ENCODE results near the gene ZNF746. TPM values are rescaled to one million over a fixed set of nuclear protein-coding genes. Genes with fewer than 3 reads are reported as not detected.

ZNF746 gene
- total RNA-seq, 1 donor = 22.1 TPM

DNA sequence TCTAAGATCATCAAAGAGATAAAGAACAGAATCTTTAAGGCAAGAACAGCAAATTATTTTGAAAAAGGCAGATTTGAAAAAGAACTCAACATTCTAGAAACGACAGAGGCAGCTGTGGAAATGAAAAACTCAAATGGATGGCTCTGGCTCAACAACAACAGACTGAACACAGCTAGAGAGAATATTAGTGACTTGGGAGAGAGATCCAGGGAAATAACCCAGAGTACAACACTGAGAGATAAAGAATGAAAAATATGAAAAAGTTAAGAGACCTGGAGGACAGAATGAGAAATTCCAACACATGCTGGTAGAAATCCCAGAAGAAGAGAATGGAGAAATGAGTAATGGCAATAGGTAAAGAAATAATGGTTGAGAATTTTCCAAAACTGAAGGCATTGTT is 18.9 kb downstream of the ZNF746 start:
- Histone ChIP-seq H3K36me3 (ENCODE audit: insufficient read depth, low read length) (peaks cover 34% of the 10 kb centered on the region), H3K4me3 (ENCODE audit: insufficient read depth, low read length) (no peak overlapping the region), H3K4me1 (ENCODE audit: insufficient read depth, low read length) (no peaks in the 10 kb centered on the region), H3K9me3 (ENCODE audit: low read depth, low read length) (no peaks in the 10 kb centered on the region), H3K27me3 (ENCODE audit: insufficient read depth, low read length) (no peaks in the 10 kb centered on the region), H3K27ac (ENCODE audit: low read depth, low read length) (no peak overlapping the region), H2AFZ (ENCODE audit: low read length) (no peak overlapping the region), H3K79me2 (ENCODE audit: insufficient read depth, low read length) (peaks cover 5% of the 10 kb centered on the region), H4K20me1 (ENCODE audit: insufficient read depth, low read length) (peaks cover 2% of the 10 kb centered on the region), H3K4me2 (ENCODE audit: insufficient read depth, low read length) (no peak overlapping the region)
- TF ChIP-seq, protein P1, sequence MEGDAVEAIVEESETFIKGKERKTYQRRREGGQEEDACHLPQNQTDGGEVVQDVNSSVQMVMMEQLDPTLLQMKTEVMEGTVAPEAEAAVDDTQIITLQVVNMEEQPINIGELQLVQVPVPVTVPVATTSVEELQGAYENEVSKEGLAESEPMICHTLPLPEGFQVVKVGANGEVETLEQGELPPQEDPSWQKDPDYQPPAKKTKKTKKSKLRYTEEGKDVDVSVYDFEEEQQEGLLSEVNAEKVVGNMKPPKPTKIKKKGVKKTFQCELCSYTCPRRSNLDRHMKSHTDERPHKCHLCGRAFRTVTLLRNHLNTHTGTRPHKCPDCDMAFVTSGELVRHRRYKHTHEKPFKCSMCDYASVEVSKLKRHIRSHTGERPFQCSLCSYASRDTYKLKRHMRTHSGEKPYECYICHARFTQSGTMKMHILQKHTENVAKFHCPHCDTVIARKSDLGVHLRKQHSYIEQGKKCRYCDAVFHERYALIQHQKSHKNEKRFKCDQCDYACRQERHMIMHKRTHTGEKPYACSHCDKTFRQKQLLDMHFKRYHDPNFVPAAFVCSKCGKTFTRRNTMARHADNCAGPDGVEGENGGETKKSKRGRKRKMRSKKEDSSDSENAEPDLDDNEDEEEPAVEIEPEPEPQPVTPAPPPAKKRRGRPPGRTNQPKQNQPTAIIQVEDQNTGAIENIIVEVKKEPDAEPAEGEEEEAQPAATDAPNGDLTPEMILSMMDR (IDR thresholded peaks at IDR 0.05; ENCODE audit: extremely low read depth, low read depth, low read length) = no peak
- DNase-seq (ENCODE audit: insufficient read length, low spot score, missing footprints) = no peak

DNA sequence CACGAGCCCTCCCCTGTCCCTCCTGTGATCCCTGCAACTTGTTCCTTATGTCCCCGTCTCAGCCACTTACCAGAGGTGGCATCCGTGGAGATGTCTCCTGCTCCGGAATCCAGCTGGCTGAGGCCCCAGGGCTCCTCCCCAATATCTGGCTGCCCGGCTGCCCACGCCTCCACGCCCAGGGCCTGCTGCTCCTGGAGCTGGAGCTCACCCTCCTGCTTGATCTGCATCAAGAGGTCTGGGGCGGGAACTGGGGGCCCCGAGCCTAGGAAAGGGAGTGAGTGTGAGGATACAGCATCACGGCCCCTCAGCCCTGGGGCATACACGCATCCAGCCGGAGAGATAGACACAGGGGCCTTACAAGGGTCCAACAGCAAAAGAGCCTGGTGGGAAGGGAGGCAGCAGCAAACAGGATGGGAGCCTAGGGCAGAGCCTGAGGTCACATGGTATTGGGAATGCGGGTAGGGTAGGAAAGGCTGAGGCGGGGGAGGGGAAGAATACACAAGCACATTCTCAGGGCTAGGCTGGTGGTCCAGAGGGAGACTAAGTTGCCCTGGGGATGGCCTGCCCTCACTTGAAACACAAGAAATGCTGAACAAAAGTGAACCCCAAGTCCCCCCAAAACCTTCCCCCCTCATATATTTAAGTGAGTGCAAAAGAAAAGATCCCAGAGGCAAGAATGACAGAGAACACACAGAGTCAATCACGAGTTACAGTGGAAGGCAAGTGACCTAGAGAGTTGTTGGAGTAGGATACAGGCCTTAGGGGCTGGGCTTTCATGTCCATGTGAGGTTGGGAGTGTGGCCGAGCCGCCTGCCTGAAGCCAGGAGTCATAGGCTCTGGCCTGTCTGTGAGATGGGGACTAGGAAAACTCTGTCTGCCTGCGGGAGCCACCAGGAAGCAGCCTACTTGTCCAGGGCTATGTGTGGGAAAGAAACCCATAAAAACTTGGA is 19.8 kb downstream of the ZNF746 start:
- H2AFZ ChIP-seq (ENCODE audit: low read length) = no peak overlapping the region
- no peaks in the 10 kb centered on the region for H3K27me3 ChIP-seq (ENCODE audit: insufficient read depth, low read length)
- peak; percentile 85 for DNase-seq (ENCODE audit: insufficient read length, low spot score, missing footprints)
- H3K4me3 ChIP-seq (ENCODE audit: insufficient read depth, low read length) = no peak overlapping the region
- no peak overlapping the region for H3K27ac ChIP-seq (ENCODE audit: low read depth, low read length)
- no peak overlapping the region for H3K4me2 ChIP-seq (ENCODE audit: insufficient read depth, low read length)
- peaks cover 5% of the 10 kb centered on the region for H3K79me2 ChIP-seq (ENCODE audit: insufficient read depth, low read length)
- no peaks in the 10 kb centered on the region for H3K4me1 ChIP-seq (ENCODE audit: insufficient read depth, low read length)
- peaks cover 44% of the 10 kb centered on the region for H3K36me3 ChIP-seq (ENCODE audit: insufficient read depth, low read length)
- peaks cover 2% of the 10 kb centered on the region for H4K20me1 ChIP-seq (ENCODE audit: insufficient read depth, low read length)
- H3K9me3 ChIP-seq (ENCODE audit: low read depth, low read length) = no peaks in the 10 kb centered on the region
- TF ChIP-seq, protein P1 (IDR thresholded peaks at IDR 0.05; ENCODE audit: extremely low read depth, low read depth, low read length) = no peak

DNA sequence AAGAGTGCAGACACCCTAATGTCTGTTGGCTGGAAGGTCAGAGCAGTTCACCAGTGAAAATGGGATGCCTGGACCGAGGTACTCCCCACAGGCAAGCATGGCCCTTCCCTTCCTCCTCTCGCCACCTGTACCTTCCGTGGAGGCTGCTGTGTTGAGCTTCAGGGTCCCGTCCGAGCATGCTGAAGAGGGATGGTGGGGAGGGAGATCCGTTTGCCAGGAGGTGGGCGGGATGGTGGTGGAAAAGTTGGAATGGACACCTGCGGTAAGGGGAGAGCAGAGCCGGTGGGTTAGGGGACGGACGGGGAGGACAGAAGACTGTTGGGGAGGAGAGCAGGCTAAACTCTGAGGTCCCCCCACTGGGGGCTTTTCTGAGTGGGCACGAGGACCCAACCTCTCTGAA is 20.8 kb downstream of the ZNF746 start:
- Histone ChIP-seq H3K4me1 (ENCODE audit: insufficient read depth, low read length) (no peaks in the 10 kb centered on the region), H3K4me2 (ENCODE audit: insufficient read depth, low read length) (no peak overlapping the region), H3K4me3 (ENCODE audit: insufficient read depth, low read length) (no peak overlapping the region), H3K36me3 (ENCODE audit: insufficient read depth, low read length) (peaks cover 46% of the 10 kb centered on the region), H2AFZ (ENCODE audit: low read length) (no peak overlapping the region), H3K27ac (ENCODE audit: low read depth, low read length) (no peak overlapping the region), H4K20me1 (ENCODE audit: insufficient read depth, low read length) (peaks cover 2% of the 10 kb centered on the region), H3K27me3 (ENCODE audit: insufficient read depth, low read length) (no peaks in the 10 kb centered on the region), H3K9me3 (ENCODE audit: low read depth, low read length) (no peaks in the 10 kb centered on the region), H3K79me2 (ENCODE audit: insufficient read depth, low read length) (peaks cover 5% of the 10 kb centered on the region)
- DNase-seq (ENCODE audit: insufficient read length, low spot score, missing footprints) = no peak
- TF ChIP-seq, protein P1 (IDR thresholded peaks at IDR 0.05; ENCODE audit: extremely low read depth, low read depth, low read length) = no peak
